ACC112 (cell line): ENCODE results near the gene SPATA31D4.
"Not testable (repeated sequence)": the region's sequence is repeated elsewhere in the genome, so short reads cannot be mapped to it uniquely, and the experiment has no call there.

Experiments
- H2AFZ ChIP-seq: fragments of 200-600 bp; sonication (generic); one replicate; pipeline ENCODE4 v1.6.0; 2017; ENCODE audit warnings: antibody characterized with exemption, low read length; ENCODE audit not compliant: unreplicated experiment
- H3K27ac ChIP-seq: fragments of 200-600 bp; sonication (generic); 2 replicates; pipeline ENCODE4 v1.5.1; 2014; ENCODE audit warnings: low read depth, mild to moderate bottlenecking, antibody characterized with exemption, low read length, moderate library complexity
- H3K27me3 ChIP-seq: fragments of 200-600 bp; sonication (generic); 2 replicates; pipeline ENCODE4 v1.6.1; 2014; ENCODE audit warnings: mild to moderate bottlenecking, antibody characterized with exemption, low read length, moderate library complexity, mixed read lengths; ENCODE audit not compliant: insufficient read depth
- H3K36me3 ChIP-seq: fragments of 200-600 bp; sonication (generic); 2 replicates; pipeline ENCODE4 v1.6.1; 2016; ENCODE audit warnings: mild to moderate bottlenecking, antibody characterized with exemption, low read length, moderate library complexity, mixed read lengths; ENCODE audit not compliant: insufficient read depth
- H3K4me1 ChIP-seq: fragments of 200-600 bp; sonication (generic); one replicate; pipeline ENCODE4 v1.6.1; 2016; ENCODE audit warnings: low read length, mixed read lengths; ENCODE audit not compliant: insufficient read depth, unreplicated experiment, control insufficient read depth
- H3K4me3 ChIP-seq: fragments of 200-600 bp; sonication (generic); 2 replicates; pipeline ENCODE4 v1.5.1; 2014; ENCODE audit warnings: mild to moderate bottlenecking, low read depth, low read length
- H3K79me2 ChIP-seq: fragments of 200-600 bp; sonication (generic); one replicate; pipeline ENCODE4 v1.6.0; 2016; ENCODE audit warnings: low read length; ENCODE audit not compliant: control insufficient read depth, unreplicated experiment, insufficient read depth

SPATA31D4 gene

DNA sequence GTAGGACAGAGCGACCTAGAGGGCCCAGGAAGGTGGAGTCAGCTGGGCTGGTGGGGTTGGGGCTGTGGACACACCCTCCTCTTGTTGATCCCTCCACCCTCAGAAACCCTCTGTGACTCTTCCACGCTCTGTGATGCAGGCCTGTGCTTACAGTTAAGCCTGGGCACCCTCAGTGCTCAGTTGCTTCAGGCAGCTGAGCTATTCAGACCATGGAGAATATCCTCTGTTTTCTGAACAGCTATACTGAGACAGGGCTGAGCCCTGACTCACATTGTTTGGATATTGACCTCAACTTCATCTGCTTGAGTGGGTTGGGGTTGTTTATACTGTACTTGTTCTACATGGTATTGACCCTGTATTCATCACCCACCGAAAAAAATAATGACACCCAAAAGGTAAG lies at the start of gene SPATA31D4:
Gene SPATA31D4, plus strand, starts transcription at position 124 of the 400 bp plus-strand sequence. Its CDS starts 86 bp downstream, at position 210.
- H3K4me3 ChIP-seq, H3K4me1 ChIP-seq, H2AFZ ChIP-seq, H3K27ac ChIP-seq, H3K79me2 ChIP-seq, H3K27me3 ChIP-seq, H3K36me3 ChIP-seq: not testable (repeated sequence)

DNA sequence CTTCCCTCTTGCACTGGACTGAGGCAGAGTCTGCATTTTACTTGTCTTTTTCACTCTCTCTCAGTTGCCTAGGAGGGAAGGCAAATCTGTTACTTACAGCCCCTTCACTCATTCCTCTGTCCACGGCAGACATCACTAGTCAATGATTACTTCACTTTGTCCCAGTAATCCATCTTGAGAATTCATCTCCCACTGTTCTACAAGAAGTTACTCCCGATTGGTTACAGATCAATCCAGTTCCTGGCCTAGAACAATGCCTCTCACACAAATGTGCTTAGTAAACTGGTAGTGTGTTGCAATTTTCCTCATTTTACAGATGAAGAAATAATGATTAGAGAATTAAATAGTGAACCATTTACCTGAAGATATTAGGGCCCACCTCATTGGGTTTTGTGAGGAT lies 49.7 kb upstream of the SPATA31D4 start:
- Histone ChIP-seq H3K27ac (no peak overlapping the region), H2AFZ (no peak overlapping the region), H3K27me3 (no peaks in the 10 kb centered on the region), H3K4me1 (peaks cover 13% of the 10 kb centered on the region), H3K79me2 (no peaks in the 10 kb centered on the region), H3K36me3 (no peaks in the 10 kb centered on the region), H3K4me3 (no peak overlapping the region)

DNA sequence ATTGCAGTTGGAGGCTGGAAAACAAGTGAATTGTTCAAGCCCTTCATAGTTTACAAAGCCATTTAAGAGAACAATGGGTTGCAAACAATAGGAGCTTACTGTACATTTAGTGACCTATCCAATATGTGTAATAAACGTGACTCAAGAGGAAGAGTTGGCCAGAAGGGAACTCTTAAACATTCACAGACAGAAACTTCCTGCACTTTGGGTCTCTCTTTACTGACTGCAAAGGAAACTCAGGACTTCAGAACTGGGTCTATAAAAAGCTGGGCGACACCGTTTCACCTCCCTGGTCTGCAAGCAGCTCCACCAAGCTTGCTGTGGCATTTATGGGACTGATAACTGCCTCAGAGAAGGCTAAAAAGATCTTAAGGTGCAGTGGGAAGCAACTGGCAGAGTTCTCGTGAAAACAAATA lies 48.7 kb upstream of the SPATA31D4 start:
- no peak overlapping the region for H3K4me3 ChIP-seq
- no peaks in the 10 kb centered on the region for H3K79me2 ChIP-seq
- peaks cover 11% of the 10 kb centered on the region for H3K4me1 ChIP-seq
- no peak overlapping the region for H3K27ac ChIP-seq
- H3K36me3 ChIP-seq: no peaks in the 10 kb centered on the region
- H2AFZ ChIP-seq: no peak overlapping the region
- H3K27me3 ChIP-seq: no peaks in the 10 kb centered on the region

DNA sequence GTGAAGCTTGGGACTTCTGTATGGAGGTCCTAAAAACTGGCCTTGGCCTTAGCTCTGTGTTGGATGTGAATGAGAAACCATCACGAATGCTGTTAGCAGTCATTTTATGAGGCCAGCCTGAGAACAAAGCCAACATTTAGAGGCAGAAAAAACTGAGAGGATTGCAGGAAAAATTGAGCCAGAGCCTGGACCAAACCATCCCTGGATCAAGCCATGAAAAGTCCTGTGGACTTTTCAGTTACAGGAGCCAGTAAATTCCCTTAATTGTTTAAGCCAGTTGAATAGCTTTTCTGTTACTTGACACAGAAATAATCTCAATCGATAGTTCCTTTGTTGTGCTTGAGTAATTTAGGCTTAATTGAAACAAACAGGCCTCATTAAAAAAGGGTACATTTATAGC lies 42.6 kb upstream of the SPATA31D4 start:
- H3K4me3 ChIP-seq: no peak overlapping the region
- H3K27me3 ChIP-seq: no peaks in the 10 kb centered on the region
- H3K36me3 ChIP-seq: no peaks in the 10 kb centered on the region
- no peaks in the 10 kb centered on the region for H3K79me2 ChIP-seq
- no peak overlapping the region for H2AFZ ChIP-seq
- no peak overlapping the region for H3K27ac ChIP-seq
- H3K4me1 ChIP-seq: no peaks in the 10 kb centered on the region

DNA sequence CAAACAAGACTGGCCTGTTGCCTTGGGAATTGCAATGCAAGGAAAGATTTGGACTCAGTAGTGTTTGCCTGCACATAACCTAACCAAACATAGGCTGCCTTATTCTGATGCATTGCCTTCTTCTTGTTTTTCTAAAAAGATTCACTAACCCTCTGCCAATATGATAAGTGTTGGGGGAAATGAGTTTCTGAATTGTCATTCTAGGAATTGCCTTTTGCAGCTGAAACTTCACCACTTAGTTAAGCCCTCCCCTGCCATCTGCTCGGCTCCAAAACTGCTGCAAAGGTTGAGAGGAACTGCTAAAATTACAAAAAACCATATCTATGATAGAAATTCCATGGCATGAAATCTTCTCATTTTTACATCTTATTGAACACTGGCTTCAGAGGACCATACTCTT lies 41.6 kb upstream of the SPATA31D4 start:
- Histone ChIP-seq H3K4me3 (no peak overlapping the region), H2AFZ (no peak overlapping the region), H3K4me1 (no peaks in the 10 kb centered on the region), H3K27me3 (no peaks in the 10 kb centered on the region), H3K36me3 (no peaks in the 10 kb centered on the region), H3K27ac (no peak overlapping the region), H3K79me2 (no peaks in the 10 kb centered on the region)

DNA sequence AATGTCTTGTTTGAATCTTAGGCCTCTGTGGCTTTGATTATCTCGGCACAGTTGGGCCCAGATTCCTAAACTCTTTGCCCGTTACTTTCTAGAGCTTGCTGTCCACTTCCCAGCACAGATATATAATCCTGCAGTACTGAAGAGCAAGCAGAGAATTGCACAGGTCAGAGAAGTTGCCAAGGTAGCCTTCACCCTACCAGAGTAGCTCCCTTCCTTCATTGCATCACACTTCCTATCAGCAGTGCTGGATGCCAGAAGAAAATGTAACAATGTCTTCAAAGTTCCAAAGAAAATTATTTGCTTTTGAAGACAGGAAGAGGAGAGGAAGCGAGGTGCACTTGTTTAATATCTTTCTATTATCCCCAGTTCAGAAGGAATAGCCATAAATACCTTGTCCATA lies 38.1 kb upstream of the SPATA31D4 start:
- H3K79me2 ChIP-seq: no peaks in the 10 kb centered on the region
- H3K27ac ChIP-seq: no peak overlapping the region
- H2AFZ ChIP-seq: no peak overlapping the region
- H3K36me3 ChIP-seq: no peaks in the 10 kb centered on the region
- H3K4me1 ChIP-seq: no peaks in the 10 kb centered on the region
- H3K27me3 ChIP-seq: no peaks in the 10 kb centered on the region
- H3K4me3 ChIP-seq: no peak overlapping the region

DNA sequence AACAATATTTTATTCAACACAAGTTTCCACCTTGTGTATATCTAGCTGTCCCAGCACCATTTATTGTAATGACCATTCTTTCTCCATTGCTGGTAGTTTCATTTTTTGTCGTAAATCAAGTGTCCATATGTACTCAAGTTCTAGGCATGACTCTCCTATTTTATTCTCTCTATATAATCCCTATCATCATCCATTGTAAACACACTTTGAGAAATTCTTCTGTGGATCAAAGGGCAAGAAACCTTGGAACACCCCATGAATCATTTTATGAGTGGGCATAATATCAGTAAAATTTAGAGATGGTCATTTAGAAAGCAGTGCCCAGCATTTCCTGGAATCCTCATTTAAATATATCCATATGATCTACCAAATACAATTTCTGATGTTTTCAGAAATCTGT lies 35.8 kb upstream of the SPATA31D4 start:
- no peak overlapping the region for H3K27ac ChIP-seq

DNA sequence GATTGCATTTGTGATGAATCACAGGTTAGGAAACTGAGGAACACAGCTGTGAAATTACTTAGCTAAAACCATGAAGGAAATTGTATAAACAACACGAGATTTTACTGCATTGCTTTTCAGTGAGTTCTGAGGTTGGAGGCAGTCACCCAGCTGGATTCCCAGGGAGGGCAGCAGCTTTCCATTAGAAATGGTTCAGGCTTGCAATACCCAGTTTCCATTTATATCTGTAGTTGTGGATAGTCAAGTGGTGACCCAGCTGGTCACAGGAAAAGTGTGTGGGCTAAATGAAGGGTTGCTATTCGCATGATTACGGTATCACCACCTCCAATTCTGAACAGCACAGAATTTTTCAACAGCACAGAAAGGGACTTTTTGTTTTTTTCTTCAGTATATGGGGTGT lies 34.3 kb upstream of the SPATA31D4 start:
- Histone ChIP-seq H3K4me1 (no peaks in the 10 kb centered on the region), H3K79me2 (no peaks in the 10 kb centered on the region), H3K27ac (no peak overlapping the region), H3K36me3 (no peaks in the 10 kb centered on the region), H3K27me3 (no peaks in the 10 kb centered on the region), H2AFZ (no peak overlapping the region), H3K4me3 (no peak overlapping the region)

More for the DNA sequence above, 35.8 kb upstream of the SPATA31D4 start:
- Histone ChIP-seq H3K27me3 (no peaks in the 10 kb centered on the region), H3K36me3 (no peaks in the 10 kb centered on the region), H2AFZ (no peak overlapping the region), H3K79me2 (no peaks in the 10 kb centered on the region), H3K4me3 (no peak overlapping the region), H3K4me1 (no peaks in the 10 kb centered on the region)

DNA sequence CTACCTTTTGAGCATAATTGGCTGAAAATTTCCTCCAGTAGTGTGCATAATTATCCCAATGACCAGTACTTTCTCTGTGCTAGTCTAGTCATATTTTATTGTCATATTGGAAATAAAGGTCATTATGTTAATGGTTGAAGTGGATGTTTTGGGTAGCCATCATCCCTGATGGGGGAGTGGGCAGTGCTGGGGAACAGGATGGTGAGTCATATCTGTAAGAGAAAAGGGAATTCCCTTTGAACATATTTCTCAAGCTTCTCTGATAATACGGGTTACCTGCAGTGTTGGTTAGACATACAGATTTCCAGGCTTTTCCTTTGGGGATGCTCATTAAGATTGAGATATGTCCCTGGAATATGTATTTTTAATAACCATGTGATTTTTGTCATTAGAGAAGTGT lies 33.3 kb upstream of the SPATA31D4 start:
- Histone ChIP-seq H3K36me3 (no peaks in the 10 kb centered on the region), H3K27me3 (no peaks in the 10 kb centered on the region), H2AFZ (no peak overlapping the region), H3K79me2 (no peaks in the 10 kb centered on the region), H3K4me3 (no peak overlapping the region), H3K4me1 (no peaks in the 10 kb centered on the region), H3K27ac (no peak overlapping the region)

DNA sequence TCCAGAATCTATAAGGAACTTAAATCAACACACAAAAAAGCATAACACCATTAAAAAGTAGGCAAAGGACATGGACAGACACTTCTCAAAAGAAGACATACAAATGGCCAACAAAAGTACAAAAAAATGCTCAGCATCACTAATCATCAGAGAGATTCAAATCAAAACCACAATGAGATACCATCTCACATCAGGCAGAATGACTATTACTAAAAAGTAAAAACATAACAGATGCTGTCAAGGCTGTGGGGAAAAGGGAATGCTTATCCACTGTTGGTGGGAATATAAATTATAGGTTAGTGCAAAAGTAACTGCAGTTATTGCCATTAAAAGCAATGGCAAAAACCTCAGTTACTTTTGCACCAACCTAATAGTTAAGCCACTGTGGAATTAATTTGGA lies 32.2 kb upstream of the SPATA31D4 start:
- Histone ChIP-seq H3K27ac (no peak overlapping the region), H3K4me1 (no peaks in the 10 kb centered on the region), H2AFZ (no peak overlapping the region), H3K36me3 (no peaks in the 10 kb centered on the region), H3K27me3 (no peaks in the 10 kb centered on the region), H3K79me2 (no peaks in the 10 kb centered on the region), H3K4me3 (no peak overlapping the region)

DNA sequence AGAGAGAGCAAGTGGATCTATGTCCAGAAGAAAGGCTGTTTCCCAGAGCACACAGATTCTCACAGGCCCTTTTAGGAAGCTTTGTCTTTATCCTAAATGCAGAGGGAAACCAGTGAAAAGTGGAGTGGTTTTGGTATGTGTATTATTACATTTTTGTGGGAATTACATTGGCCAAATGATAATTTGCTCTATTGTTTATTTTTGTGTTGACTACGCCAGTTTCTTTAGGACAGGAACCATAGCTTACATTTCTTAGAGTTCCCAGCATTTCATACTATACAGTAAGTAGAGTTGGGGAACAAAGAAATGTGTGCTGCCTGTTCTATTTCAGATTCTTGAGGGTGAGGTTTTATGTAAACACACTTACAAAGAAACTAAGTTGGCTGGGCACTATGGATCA lies 29.4 kb upstream of the SPATA31D4 start:
- Histone ChIP-seq H3K4me1 (no peaks in the 10 kb centered on the region), H3K4me3 (no peak overlapping the region), H3K36me3 (no peaks in the 10 kb centered on the region), H3K79me2 (no peaks in the 10 kb centered on the region), H3K27me3 (no peaks in the 10 kb centered on the region), H3K27ac (no peak overlapping the region), H2AFZ (no peak overlapping the region)
